UCSD-AML1 (cell line): ENCODE results near the gene NAA60.
"Not testable (repeated sequence)": the region's sequence is repeated elsewhere in the genome, so short reads cannot be mapped to it uniquely, and the experiment has no call there.

Experiments used
- DNase-seq: peaks from one replicate; lab custom pipeline; 2025; ENCODE audit not compliant: unreplicated experiment; lab: John Stamatoyannopoulos, UW

The NAA60 gene

GRCh38 chr16:3461151-3461550 is 17.7 kb downstream of the NAA60 start:
- peak; percentile 64 for DNase-seq

- no peak for DNase-seq
Measured at GRCh38 chr16:3465301-3465700, 21.8 kb downstream of the NAA60 start.

- DNase-seq = no peak
Measured at GRCh38 chr16:3465911-3466584, 22.6 kb downstream of the NAA60 start.

- no peak for DNase-seq
Measured at GRCh38 chr16:3467182-3467581, 23.7 kb downstream of the NAA60 start.

GRCh38 chr16:3467921-3468320 is 24.4 kb downstream of the NAA60 start:
- no peak for DNase-seq

GRCh38 chr16:3468501-3468900 is 25.0 kb downstream of the NAA60 start:
- no peak for DNase-seq

- DNase-seq = no peak
Measured at GRCh38 chr16:3469736-3470135, 26.3 kb downstream of the NAA60 start.

GRCh38 chr16:3470723-3471122 is 27.2 kb downstream of the NAA60 start:
- DNase-seq = no peak

- DNase-seq = no peak
Measured at GRCh38 chr16:3471518-3472176, 28.2 kb downstream of the NAA60 start.

GRCh38 chr16:3472878-3473595 is 29.6 kb downstream of the NAA60 start:
- DNase-seq = no peak

- not testable (repeated sequence) for DNase-seq
Measured at GRCh38 chr16:3473596-3473943, 30.1 kb downstream of the NAA60 start.

GRCh38 chr16:3474136-3474779 is 30.8 kb downstream of the NAA60 start:
- DNase-seq = no peak

GRCh38 chr16:3474870-3475269 is 31.4 kb downstream of the NAA60 start:
- DNase-seq = not testable (repeated sequence)

- DNase-seq = no peak
Measured at GRCh38 chr16:3475604-3476375, 32.3 kb downstream of the NAA60 start.

- no peak for DNase-seq
Measured at GRCh38 chr16:3476409-3476808, 32.9 kb downstream of the NAA60 start.

GRCh38 chr16:3478242-3478925 is 34.9 kb downstream of the NAA60 start:
- no peak for DNase-seq

GRCh38 chr16:3479654-3480216 is 36.3 kb downstream of the NAA60 start:
- DNase-seq = no peak

- no peak for DNase-seq
Measured at GRCh38 chr16:3480901-3481695, 37.6 kb downstream of the NAA60 start.
